Uterus (tissue), 2 donors: ENCODE measurements around the gene LPAR1.

Experiments
- POLR2A ChIP-seq, 2 donors: fragments of 450-650 bp; IDR thresholded peaks; one replicate each; pipeline ENCODE4 v1.6.1; 2016; ENCODE audit warnings: antibody characterized with exemption in 2 of 2, mild to moderate bottlenecking in 1 of 2, moderate library complexity in 1 of 2
- TF ChIP-seq, protein P1 (sequence below), 4 experiments: fragments of 200-600 bp in 2 of 4; fragments of 450-650 bp in 2 of 4; sonication (generic) in 2 of 4; IDR thresholded peaks; one replicate each; pipeline ENCODE4 v1.5.1; 2016 to 2019; ENCODE audit warnings: antibody characterized with exemption in 4 of 4, mild to moderate bottlenecking in 2 of 4, moderate library complexity in 1 of 4

GRCh38 chr9:111065414-111065813, 27.1 kb upstream of the LPAR1 start:
- TF ChIP-seq, protein P1, sequence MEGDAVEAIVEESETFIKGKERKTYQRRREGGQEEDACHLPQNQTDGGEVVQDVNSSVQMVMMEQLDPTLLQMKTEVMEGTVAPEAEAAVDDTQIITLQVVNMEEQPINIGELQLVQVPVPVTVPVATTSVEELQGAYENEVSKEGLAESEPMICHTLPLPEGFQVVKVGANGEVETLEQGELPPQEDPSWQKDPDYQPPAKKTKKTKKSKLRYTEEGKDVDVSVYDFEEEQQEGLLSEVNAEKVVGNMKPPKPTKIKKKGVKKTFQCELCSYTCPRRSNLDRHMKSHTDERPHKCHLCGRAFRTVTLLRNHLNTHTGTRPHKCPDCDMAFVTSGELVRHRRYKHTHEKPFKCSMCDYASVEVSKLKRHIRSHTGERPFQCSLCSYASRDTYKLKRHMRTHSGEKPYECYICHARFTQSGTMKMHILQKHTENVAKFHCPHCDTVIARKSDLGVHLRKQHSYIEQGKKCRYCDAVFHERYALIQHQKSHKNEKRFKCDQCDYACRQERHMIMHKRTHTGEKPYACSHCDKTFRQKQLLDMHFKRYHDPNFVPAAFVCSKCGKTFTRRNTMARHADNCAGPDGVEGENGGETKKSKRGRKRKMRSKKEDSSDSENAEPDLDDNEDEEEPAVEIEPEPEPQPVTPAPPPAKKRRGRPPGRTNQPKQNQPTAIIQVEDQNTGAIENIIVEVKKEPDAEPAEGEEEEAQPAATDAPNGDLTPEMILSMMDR (IDR thresholded peaks at IDR 0.05): no peak
- TF ChIP-seq POLR2A (IDR thresholded peaks at IDR 0.05): no peak
